HG02870 (cell line): ENCODE data around the gene HSD17B4.
A peak's percentile ranks its signal among the peaks of the same experiment; 100 is the strongest.
"Not testable (repeated sequence)": the region's sequence is repeated elsewhere in the genome, so short reads cannot be mapped to it uniquely, and the experiment has no call there.

Source experiments
- ATAC-seq: cut with Tn5 transposase; IDR thresholded peaks from one replicate; pipeline ENCODE4 v1.9.1; 2021; ENCODE audit warnings: mild to moderate bottlenecking, moderate library complexity; ENCODE audit not compliant: unreplicated experiment

HSD17B4 gene

GRCh38 chr5:119452373-119453039 lies at the start of gene HSD17B4:
TSS of gene HSD17B4 (plus strand) at chr5:119452497. CDS start at chr5:119452576, 79 bp downstream.
- peak; percentile 97 for ATAC-seq

GRCh38 chr5:119402555-119402954 lies 49.7 kb upstream of the HSD17B4 start:
- ATAC-seq, result no peak

GRCh38 chr5:119404033-119404432 lies 48.3 kb upstream of the HSD17B4 start:
- no peak for ATAC-seq

GRCh38 chr5:119405419-119405818 lies 46.9 kb upstream of the HSD17B4 start:
- peak; percentile 34 for ATAC-seq

GRCh38 chr5:119406551-119407110 lies 45.7 kb upstream of the HSD17B4 start:
- ATAC-seq, result no peak

- peak; percentile 32 for ATAC-seq
These were observed 43.0 kb upstream of the HSD17B4 start for GRCh38 chr5:119409235-119409815.

GRCh38 chr5:119410448-119411159 lies 41.7 kb upstream of the HSD17B4 start:
- ATAC-seq, result peak; percentile 39

GRCh38 chr5:119411361-119412278 lies 40.7 kb upstream of the HSD17B4 start:
- peak; percentile 55 for ATAC-seq

GRCh38 chr5:119412279-119413227 lies 39.7 kb upstream of the HSD17B4 start:
- ATAC-seq, result no peak

- ATAC-seq, result not testable (repeated sequence)
These were observed 38.1 kb upstream of the HSD17B4 start for GRCh38 chr5:119414124-119414734.

GRCh38 chr5:119417891-119418605 lies 34.2 kb upstream of the HSD17B4 start:
- no peak for ATAC-seq

- peak; percentile 83 for ATAC-seq
These were observed 33.6 kb upstream of the HSD17B4 start for GRCh38 chr5:119418606-119419100.

- ATAC-seq, result no peak
These were observed 32.1 kb upstream of the HSD17B4 start for GRCh38 chr5:119420169-119420568.

GRCh38 chr5:119426057-119426456 lies 26.2 kb upstream of the HSD17B4 start:
- no peak for ATAC-seq

GRCh38 chr5:119427060-119427459 lies 25.2 kb upstream of the HSD17B4 start:
- ATAC-seq, result no peak

GRCh38 chr5:119427596-119427995 lies 24.7 kb upstream of the HSD17B4 start:
- not testable (repeated sequence) for ATAC-seq

- ATAC-seq, result not testable (repeated sequence)
These were observed 24.1 kb upstream of the HSD17B4 start for GRCh38 chr5:119428166-119428565.

GRCh38 chr5:119428574-119428973 lies 23.7 kb upstream of the HSD17B4 start:
- not testable (repeated sequence) for ATAC-seq
